Adrenal gland (tissue), 12 donors: ENCODE measurements around the gene SNAP47. TPM values are rescaled to one million over a fixed set of nuclear protein-coding genes. Genes with fewer than 3 reads are reported as not detected.

ENCODE experiments used
- DNase-seq, 7 donors: peaks; one replicate each; pipeline ENCODE4 v3.0.0-alpha.2; 2019 to 2020
- H3K27ac ChIP-seq, 5 donors: fragments of 200-600 bp; sonication (generic) in 4 of 5; 1 replicate in 3 of 5; 2 replicates in 2 of 5; pipeline versions ENCODE4 v1.5.1 to v1.8.0; 2016 to 2020; ENCODE audit warnings: mild to moderate bottlenecking in 1 of 5
- H3K27me3 ChIP-seq: fragments of 200-600 bp; 2 replicates; pipeline ENCODE4 v1.8.0; 2021
- H3K36me3 ChIP-seq, 2 donors: fragments of 200-600 bp; replicated peaks in 1 of 2; 1 replicate in 1 of 2; 2 replicates in 1 of 2; pipeline versions ENCODE4 v1.5.1 to v1.8.0; 2018 to 2022
- H3K4me1 ChIP-seq, 2 donors: fragments of 200-600 bp; replicated peaks in 1 of 2; 1 replicate in 1 of 2; 2 replicates in 1 of 2; pipeline versions ENCODE4 v1.5.1 to v1.8.0; 2018 to 2021
- H3K4me3 ChIP-seq, 4 donors: fragments of 200-600 bp; sonication (generic) in 3 of 4; one replicate each; pipeline ENCODE4 v1.5.1; 2016 to 2018
- H3K9me3 ChIP-seq, 3 donors: fragments of 200-600 bp; sonication (generic) in 1 of 3; replicated peaks in 1 of 3; 1 replicate in 2 of 3; 2 replicates in 1 of 3; pipeline versions ENCODE4 v1.5.1 to v1.8.0; 2016 to 2021
- POLR2A ChIP-seq, 2 donors: fragments of 450-650 bp; IDR thresholded peaks; one replicate each; pipeline ENCODE4 v1.6.1; 2017; ENCODE audit warnings: antibody characterized with exemption in 2 of 2, mild to moderate bottlenecking in 2 of 2, moderate library complexity in 1 of 2
- WGBS, 4 donors: extraction: QIAGEN DNeasy Blood & Tissue Kit in 2 of 4; methylation state at CpG; one replicate each; pipeline versions ENCODE4 v1.1.5 to v1.1.7; 2013 to 2017; 5-methylcytosine and 5-hydroxymethylcytosine counted together
- intact Hi-C, 2 donors: fragments of 100-400 bp; cut with DNase I; formaldehyde crosslinking; loops; one replicate each; pipeline versions ENCODE4 v1.14.1 to v1.15.0; 2022 to 2023
- polyA plus RNA-seq, 3 donors: library from polyadenylated mRNA; stranded (reverse); fragments of 200-250 nt in 2 of 3; fragments of 350-450 nt in 1 of 3; fragmentation: Illumina TruSeq in 1 of 3; extraction: RNeasy Lipid Tissue Mini Kit (QIAGEN cat#74804) in 1 of 3; gene quantifications; one replicate each; pipeline ENCODE4 v1.2.3, GENCODE V29; 2013 to 2014
- total RNA-seq, 9 donors: library from RNA; depleted of rRNA in 4 of 9; stranded (reverse); fragments of >200 nt in 4 of 9; fragments of 120-200 nt in 1 of 9; fragmentation: NEBNext Ultra II Directional in 1 of 9; extraction: Animal tissue kit (Norgen Biotek cat#: 25700) in 1 of 9; gene quantifications; one replicate each; pipeline versions ENCODE4 v1.1.0 to v1.2.4, GENCODE V29; 2013 to 2023
- TF ChIP-seq, protein P1 (sequence below), 6 experiments: fragments of 450-650 bp in 4 of 6; fragments of 200-600 bp in 2 of 6; sonication (generic) in 1 of 6; IDR thresholded peaks; 1 replicate in 5 of 6; 2 replicates in 1 of 6; pipeline versions ENCODE4 v1.5.1 to v1.8.0; 2016 to 2021; ENCODE audit warnings: antibody characterized with exemption in 6 of 6, mild to moderate bottlenecking in 2 of 6, moderate library complexity in 1 of 6
- donor health status: healthy with polysubstance abuse.
- donor health status: Bipolar disorder and iron deficiency.
- donor health status: DM: yes; HTN: yes; CAD: no.
- donor health status: DM: no; HTN: no; CAD: no.
- donor health status: DM: no; HTN: no; CAD: no.
- donor health status: DM: yes; HTN: yes; CAD: no.

Gene SNAP47
- total and polyA plus RNA-seq, 12 donors, result 24.5 to 216 (median 103) TPM

DNA sequence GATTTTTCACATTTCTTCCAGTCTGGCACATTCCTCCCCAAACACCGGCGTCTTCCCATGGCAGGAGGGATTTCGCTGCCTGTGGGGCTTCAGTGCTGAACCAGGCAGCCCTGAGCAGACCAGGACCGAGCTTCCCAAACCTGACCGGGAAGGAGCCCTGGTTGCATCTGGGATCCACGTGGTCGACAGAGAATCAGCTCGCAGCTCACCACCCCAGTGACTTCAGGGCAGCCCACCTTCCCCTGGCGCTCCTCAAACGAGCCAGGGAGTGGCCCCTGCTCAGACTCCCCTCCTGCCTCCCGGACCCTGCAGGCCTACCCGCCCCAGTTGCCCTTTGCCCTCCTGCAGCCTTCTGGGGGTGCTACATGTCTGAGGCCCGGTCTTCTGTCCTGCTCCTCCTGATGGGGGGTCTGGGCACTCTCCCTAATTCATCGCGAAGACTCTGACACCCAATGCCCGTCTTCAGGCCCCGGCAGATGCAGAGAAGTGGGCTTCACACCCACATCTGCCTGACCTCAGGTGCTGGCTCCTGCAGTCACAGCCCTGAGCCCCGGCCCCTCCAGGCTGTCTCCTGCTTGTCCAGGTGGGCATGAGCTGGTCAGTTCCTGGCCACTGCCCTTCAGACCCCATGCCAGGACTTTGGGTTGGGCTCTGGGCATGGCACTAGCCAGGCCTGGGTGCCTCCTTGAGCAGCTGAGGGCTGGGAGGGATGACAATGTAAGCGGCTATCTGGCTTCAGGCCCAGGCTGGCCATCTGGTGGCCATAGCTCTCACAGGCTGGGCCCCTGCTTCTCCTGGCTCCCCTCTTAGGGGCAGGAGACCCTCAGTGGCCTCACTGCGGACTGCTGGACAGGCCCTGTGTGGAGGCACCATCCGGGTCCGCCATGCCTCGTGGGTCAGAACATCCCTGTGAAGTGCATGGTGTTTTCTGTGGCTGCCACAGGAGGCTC lies 54.1 kb downstream of the SNAP47 start:
- peak overlapping the region in 1 of 4 donors; percentile 53 for H3K4me3 ChIP-seq
- H3K27ac ChIP-seq, result peak overlapping the region in 1 of 5 donors; percentile 75
- no peaks in the 10 kb centered on the region for H3K36me3 ChIP-seq
- DNase-seq, result peak in 2 of 7 donors; percentile 24 to 58
- intact Hi-C loops, result no loop called here
- TF ChIP-seq, protein P1, sequence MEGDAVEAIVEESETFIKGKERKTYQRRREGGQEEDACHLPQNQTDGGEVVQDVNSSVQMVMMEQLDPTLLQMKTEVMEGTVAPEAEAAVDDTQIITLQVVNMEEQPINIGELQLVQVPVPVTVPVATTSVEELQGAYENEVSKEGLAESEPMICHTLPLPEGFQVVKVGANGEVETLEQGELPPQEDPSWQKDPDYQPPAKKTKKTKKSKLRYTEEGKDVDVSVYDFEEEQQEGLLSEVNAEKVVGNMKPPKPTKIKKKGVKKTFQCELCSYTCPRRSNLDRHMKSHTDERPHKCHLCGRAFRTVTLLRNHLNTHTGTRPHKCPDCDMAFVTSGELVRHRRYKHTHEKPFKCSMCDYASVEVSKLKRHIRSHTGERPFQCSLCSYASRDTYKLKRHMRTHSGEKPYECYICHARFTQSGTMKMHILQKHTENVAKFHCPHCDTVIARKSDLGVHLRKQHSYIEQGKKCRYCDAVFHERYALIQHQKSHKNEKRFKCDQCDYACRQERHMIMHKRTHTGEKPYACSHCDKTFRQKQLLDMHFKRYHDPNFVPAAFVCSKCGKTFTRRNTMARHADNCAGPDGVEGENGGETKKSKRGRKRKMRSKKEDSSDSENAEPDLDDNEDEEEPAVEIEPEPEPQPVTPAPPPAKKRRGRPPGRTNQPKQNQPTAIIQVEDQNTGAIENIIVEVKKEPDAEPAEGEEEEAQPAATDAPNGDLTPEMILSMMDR (IDR thresholded peaks at IDR 0.05), result no peak
- no peak for TF ChIP-seq POLR2A (IDR thresholded peaks at IDR 0.05)
- H3K9me3 ChIP-seq, result no peaks in the 10 kb centered on the region
- H3K4me1 ChIP-seq, result peaks cover 12 to 21% of the 10 kb centered on the region in 2 donors
- 72 to 78% (median 75%) methylated on average over 8 to 23 of the region's 23 CpGs for WGBS, 4 donors
- no peaks in the 10 kb centered on the region for H3K27me3 ChIP-seq

DNA sequence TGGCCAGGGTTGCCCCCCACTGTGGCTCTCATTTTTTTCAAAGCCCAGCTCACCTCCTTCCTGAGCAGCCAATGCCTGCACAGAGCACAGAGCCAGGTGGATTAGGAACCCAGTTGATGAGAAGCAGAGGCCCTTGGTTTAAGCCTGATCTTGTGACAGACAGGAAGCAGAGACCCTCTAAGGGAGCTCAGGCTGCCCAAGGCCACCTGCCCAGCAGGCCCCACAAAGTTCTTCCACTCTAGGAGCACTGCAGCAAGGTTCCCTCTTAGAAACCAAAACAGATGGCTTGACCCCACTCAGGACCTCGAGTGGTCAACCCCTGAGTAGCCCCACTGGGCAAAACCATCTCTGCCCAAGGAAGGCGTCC lies 54.8 kb downstream of the SNAP47 start:
- Histone ChIP-seq H3K27ac (no peak overlapping the region), H3K4me3 (no peak overlapping the region), H3K9me3 (no peaks in the 10 kb centered on the region), H3K27me3 (no peaks in the 10 kb centered on the region), H3K36me3 (no peaks in the 10 kb centered on the region), H3K4me1 (peaks cover 12 to 21% of the 10 kb centered on the region in 2 donors)
- TF ChIP-seq, protein P1 (IDR thresholded peaks at IDR 0.05), result no peak
- no peak for TF ChIP-seq POLR2A (IDR thresholded peaks at IDR 0.05)
- intact Hi-C loops, result no loop called here
- DNase-seq, result no peak
- 86 to 100% (median 95%) methylated on average over 2 of the region's 2 CpGs for WGBS, 4 donors

DNA sequence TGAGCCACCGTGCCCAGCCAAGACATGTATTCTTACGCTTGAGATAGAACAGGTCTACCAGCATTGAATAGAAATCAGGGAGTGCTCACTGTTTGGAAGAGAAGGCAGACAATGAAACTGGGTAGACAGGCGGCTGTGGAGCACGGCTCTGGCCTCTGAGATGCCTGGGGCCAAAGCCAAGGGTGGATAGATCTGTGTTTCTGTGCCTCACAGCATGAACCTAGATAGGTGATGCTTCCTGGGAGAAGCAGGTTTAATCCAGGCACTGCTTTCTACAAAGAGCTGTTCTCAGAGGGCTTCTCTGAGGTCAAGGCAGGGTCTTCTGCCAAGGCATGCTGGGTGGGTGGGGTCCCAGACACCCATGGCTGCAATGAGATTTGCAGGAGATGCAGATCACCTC lies 55.6 kb downstream of the SNAP47 start:
- no peak overlapping the region for H3K4me3 ChIP-seq
- TF ChIP-seq POLR2A (IDR thresholded peaks at IDR 0.05), result no peak
- TF ChIP-seq, protein P1 (IDR thresholded peaks at IDR 0.05), result no peak
- intact Hi-C loops, result no loop called here
- WGBS, 4 donors, result 79 to 98% (median 91%) methylated on average over 3 to 4 of the region's 4 CpGs
- H3K27ac ChIP-seq, result no peak overlapping the region
- H3K9me3 ChIP-seq, result no peaks in the 10 kb centered on the region
- H3K36me3 ChIP-seq, result no peaks in the 10 kb centered on the region
- no peaks in the 10 kb centered on the region for H3K27me3 ChIP-seq
- peaks cover 12 to 21% of the 10 kb centered on the region in 2 donors for H3K4me1 ChIP-seq
- DNase-seq, result no peak

DNA sequence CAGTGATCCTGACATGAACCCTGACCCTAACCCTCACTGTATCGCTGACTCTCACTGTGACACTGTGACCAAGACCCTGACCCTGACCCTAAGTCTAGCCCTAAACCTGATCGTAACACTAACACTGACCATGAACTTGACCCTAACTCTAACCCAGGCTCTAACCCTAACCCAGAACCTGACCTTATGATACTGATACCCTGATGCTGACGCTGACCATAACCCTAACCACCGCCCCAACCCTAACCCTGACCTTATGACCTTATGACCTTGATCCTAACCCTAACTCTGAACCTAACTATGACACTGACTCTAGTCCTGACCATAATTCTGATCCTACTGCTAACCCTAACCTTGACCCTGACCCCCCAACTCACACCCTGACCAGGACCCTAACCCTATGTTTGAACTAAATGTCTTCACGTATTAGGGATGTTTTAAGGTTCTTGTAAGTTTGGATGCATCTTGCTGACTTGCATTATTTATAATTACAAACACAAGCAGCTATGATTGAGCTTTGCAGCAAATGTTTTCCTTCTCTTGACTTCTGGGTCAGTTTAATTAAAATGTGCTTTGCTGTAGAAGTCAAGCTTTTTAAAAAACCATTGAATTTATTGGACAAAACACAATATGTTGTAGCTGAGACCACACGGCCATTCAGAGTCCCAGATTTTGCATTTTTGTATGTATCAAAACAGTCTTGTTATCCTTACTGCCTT lies 56.3 kb downstream of the SNAP47 start:
- intact Hi-C loops, result no loop called here
- Histone ChIP-seq H3K27ac (no peak overlapping the region), H3K4me1 (peaks cover 10 to 14% of the 10 kb centered on the region in 2 donors), H3K36me3 (no peaks in the 10 kb centered on the region), H3K9me3 (no peaks in the 10 kb centered on the region), H3K27me3 (no peaks in the 10 kb centered on the region), H3K4me3 (no peak overlapping the region)
- no peak for DNase-seq
- no peak for TF ChIP-seq POLR2A (IDR thresholded peaks at IDR 0.05)
- TF ChIP-seq, protein P1 (IDR thresholded peaks at IDR 0.05), result no peak
- WGBS, 4 donors, result 72 to 83% (median 78%) methylated on average over 6 of the region's 6 CpGs
